ENCODE data around the gene TSFM. TPM values are rescaled to one million over a fixed set of nuclear protein-coding genes. Genes with fewer than 3 reads are reported as not detected.

TSFM gene
- total and polyA plus RNA-seq, 2 of the 13 experiments (the other 11 are each of a cell fraction or from before 2014, with no cell fraction given) = 29.8 to 68.3 TPM

GRCh38 chr12:57782608-57783465 lies at the start of gene TSFM (continued):
- TF ChIP-seq CCDC6 (CRISPR knock-in tag; IDR thresholded peaks at IDR 0.05) = no peak; the same call in 1 of the 2 replicates
- TF ChIP-seq ZNF543 (CRISPR knock-in tag; IDR thresholded peaks at IDR 0.05) = no peak
- peak; percentile 32 for TF ChIP-seq RARA (CRISPR knock-in tag; IDR thresholded peaks at IDR 0.05)
- TF ChIP-seq FOXK1 (CRISPR knock-in tag; IDR thresholded peaks at IDR 0.05; ENCODE audit: borderline replicate concordance, low read depth) = peak; percentile 98
- TF ChIP-seq, protein P1, sequence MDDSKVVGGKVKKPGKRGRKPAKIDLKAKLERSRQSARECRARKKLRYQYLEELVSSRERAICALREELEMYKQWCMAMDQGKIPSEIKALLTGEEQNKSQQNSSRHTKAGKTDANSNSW (CRISPR knock-in tag; IDR thresholded peaks at IDR 0.05; ENCODE audit: borderline replicate concordance) = no peak
- TF ChIP-seq ZFP36L2 (CRISPR knock-in tag; IDR thresholded peaks at IDR 0.05) = no peak
- TF ChIP-seq, protein P2, sequence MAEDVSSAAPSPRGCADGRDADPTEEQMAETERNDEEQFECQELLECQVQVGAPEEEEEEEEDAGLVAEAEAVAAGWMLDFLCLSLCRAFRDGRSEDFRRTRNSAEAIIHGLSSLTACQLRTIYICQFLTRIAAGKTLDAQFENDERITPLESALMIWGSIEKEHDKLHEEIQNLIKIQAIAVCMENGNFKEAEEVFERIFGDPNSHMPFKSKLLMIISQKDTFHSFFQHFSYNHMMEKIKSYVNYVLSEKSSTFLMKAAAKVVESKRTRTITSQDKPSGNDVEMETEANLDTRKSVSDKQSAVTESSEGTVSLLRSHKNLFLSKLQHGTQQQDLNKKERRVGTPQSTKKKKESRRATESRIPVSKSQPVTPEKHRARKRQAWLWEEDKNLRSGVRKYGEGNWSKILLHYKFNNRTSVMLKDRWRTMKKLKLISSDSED (CRISPR knock-in tag; IDR thresholded peaks at IDR 0.05) = no peak
- peak; percentile 69 for TF ChIP-seq ZNF143 (CRISPR knock-in tag; IDR thresholded peaks at IDR 0.05)
- no peak for TF ChIP-seq TCF7 (IDR thresholded peaks at IDR 0.05; ENCODE audit: low read depth)
- 0 out of 2 replicates have a peak, but pooled peaks have one; percentile 58 for TF ChIP-seq ZNF160 (CRISPR knock-in tag; IDR thresholded peaks at IDR 0.05)
- peak; percentile 13; the same call in 1 of the 2 replicates for TF ChIP-seq BORCS8-MEF2B (CRISPR knock-in tag; IDR thresholded peaks at IDR 0.05)
- TF ChIP-seq BCL6 (CRISPR knock-in tag; IDR thresholded peaks at IDR 0.05) = peak; percentile 68; the same call in 1 of the 2 replicates
- no peak for TF ChIP-seq RBM22 (optimal IDR thresholded peaks at IDR 0.05; ENCODE audit: low read length)
- no peak for TF ChIP-seq ZNF207 (IDR thresholded peaks at IDR 0.05; ENCODE audit: borderline replicate concordance)
- TF ChIP-seq ZNF556 (CRISPR knock-in tag; IDR thresholded peaks at IDR 0.05; ENCODE audit: borderline replicate concordance) = no peak
- TF ChIP-seq ZNF101 (CRISPR knock-in tag; IDR thresholded peaks at IDR 0.05; ENCODE audit: borderline replicate concordance, low read depth) = no peak; the same call in 1 of the 2 replicates
- peak; percentile 98 for TF ChIP-seq SAP130 (CRISPR knock-in tag; IDR thresholded peaks at IDR 0.05; ENCODE audit: low read depth)
- TF ChIP-seq NR3C1 (CRISPR knock-in tag; IDR thresholded peaks at IDR 0.05) = no peak
- no peak for TF ChIP-seq ARID2 (CRISPR knock-in tag; IDR thresholded peaks at IDR 0.05; ENCODE audit: borderline replicate concordance)
- TF ChIP-seq, protein P3, sequence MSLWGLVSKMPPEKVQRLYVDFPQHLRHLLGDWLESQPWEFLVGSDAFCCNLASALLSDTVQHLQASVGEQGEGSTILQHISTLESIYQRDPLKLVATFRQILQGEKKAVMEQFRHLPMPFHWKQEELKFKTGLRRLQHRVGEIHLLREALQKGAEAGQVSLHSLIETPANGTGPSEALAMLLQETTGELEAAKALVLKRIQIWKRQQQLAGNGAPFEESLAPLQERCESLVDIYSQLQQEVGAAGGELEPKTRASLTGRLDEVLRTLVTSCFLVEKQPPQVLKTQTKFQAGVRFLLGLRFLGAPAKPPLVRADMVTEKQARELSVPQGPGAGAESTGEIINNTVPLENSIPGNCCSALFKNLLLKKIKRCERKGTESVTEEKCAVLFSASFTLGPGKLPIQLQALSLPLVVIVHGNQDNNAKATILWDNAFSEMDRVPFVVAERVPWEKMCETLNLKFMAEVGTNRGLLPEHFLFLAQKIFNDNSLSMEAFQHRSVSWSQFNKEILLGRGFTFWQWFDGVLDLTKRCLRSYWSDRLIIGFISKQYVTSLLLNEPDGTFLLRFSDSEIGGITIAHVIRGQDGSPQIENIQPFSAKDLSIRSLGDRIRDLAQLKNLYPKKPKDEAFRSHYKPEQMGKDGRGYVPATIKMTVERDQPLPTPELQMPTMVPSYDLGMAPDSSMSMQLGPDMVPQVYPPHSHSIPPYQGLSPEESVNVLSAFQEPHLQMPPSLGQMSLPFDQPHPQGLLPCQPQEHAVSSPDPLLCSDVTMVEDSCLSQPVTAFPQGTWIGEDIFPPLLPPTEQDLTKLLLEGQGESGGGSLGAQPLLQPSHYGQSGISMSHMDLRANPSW (CRISPR knock-in tag; IDR thresholded peaks at IDR 0.05; ENCODE audit: borderline replicate concordance) = peak; percentile 43; the same call in 1 of the 2 replicates
- no peak for TF ChIP-seq TBP (CRISPR knock-in tag; IDR thresholded peaks at IDR 0.05)
- TF ChIP-seq NR2F6 (IDR thresholded peaks at IDR 0.05) = no peak
- TF ChIP-seq NR2F6 (CRISPR knock-in tag; IDR thresholded peaks at IDR 0.05) = peak; percentile 70
- TF ChIP-seq ZNF224 (CRISPR knock-in tag; IDR thresholded peaks at IDR 0.05) = no peak
- peak; percentile 63 for TF ChIP-seq ZNF777 (CRISPR knock-in tag; IDR thresholded peaks at IDR 0.05)
- no peak for TF ChIP-seq ADNP (CRISPR knock-in tag; IDR thresholded peaks at IDR 0.05)
